Ovary (tissue), 9 donors: ENCODE measurements around the gene EMID1. TPM values are rescaled to one million over a fixed set of nuclear protein-coding genes. Genes with fewer than 3 reads are reported as not detected.

ENCODE experiments used
- DNase-seq, 5 donors: peaks; one replicate each; pipeline ENCODE4 v3.0.0-alpha.2; 2019 to 2020
- H3K27ac ChIP-seq, 2 donors: fragments of 200-600 bp; one replicate each; pipeline versions ENCODE4 v1.5.1 to v1.8.0; 2019 to 2022
- H3K27me3 ChIP-seq: fragments of 200-600 bp; one replicate; pipeline ENCODE4 v1.8.0; 2022
- H3K36me3 ChIP-seq: fragments of 200-600 bp; sonication (generic); one replicate; pipeline ENCODE4 v1.5.1; 2019
- H3K4me1 ChIP-seq: one replicate; pipeline ENCODE4 v1.8.1; 2013; ENCODE audit warnings: mild to moderate bottlenecking, moderate library complexity; ENCODE audit not compliant: insufficient read depth
- H3K4me3 ChIP-seq: fragments of 200-600 bp; sonication (generic); one replicate; pipeline ENCODE4 v1.5.1; 2017
- H3K9me3 ChIP-seq, 2 donors: fragments of 200-600 bp in 1 of 2; sonication (generic) in 1 of 2; one replicate each; pipeline versions ENCODE4 v1.5.1 to v1.8.1; 2013 to 2019; ENCODE audit warnings: mild to moderate bottlenecking in 1 of 2, moderate library complexity in 1 of 2
- EP300 ChIP-seq: sonication (generic); formaldehyde crosslinking; IDR thresholded peaks from one replicate; pipeline ENCODE4 v1.6.1; 2017; ENCODE audit warnings: antibody characterized with exemption
- POLR2A ChIP-seq: fragments of 450-650 bp; IDR thresholded peaks from one replicate; pipeline ENCODE4 v1.6.1; 2017; ENCODE audit warnings: antibody characterized with exemption, mild to moderate bottlenecking, moderate library complexity
- WGBS, 3 donors: extraction: QIAGEN DNeasy Blood & Tissue Kit in 1 of 3; methylation state at CpG; one replicate each; pipeline versions ENCODE4 v1.1.5 to v1.1.7; 2013 to 2017; 5-methylcytosine and 5-hydroxymethylcytosine counted together
- intact Hi-C, 4 donors: fragments of 100-400 bp; cut with DNase I; formaldehyde crosslinking; loops; one replicate each; pipeline versions ENCODE4 v1.11.0 to v1.15.1; 2022 to 2023
- polyA plus RNA-seq, 2 donors: library from polyadenylated mRNA; stranded (reverse); fragments of 200-250 nt in 1 of 2; fragments of 350-450 nt in 1 of 2; fragmentation: Illumina TruSeq in 1 of 2; extraction: RNeasy Lipid Tissue Mini Kit (QIAGEN cat#74804) in 1 of 2; gene quantifications; one replicate each; pipeline ENCODE4 v1.2.3, GENCODE V29; 2013 to 2014
- total RNA-seq, 7 donors: library from RNA; depleted of rRNA in 2 of 7; stranded (reverse); fragments of >200 nt in 2 of 7; fragmentation: NEBNext Ultra II Directional in 3 of 7; extraction: Animal tissue kit (Norgen Biotek cat#: 25700) in 3 of 7; gene quantifications; one replicate each; pipeline versions ENCODE4 v1.1.0 to v1.2.4, GENCODE V29; 2016 to 2023
- TF ChIP-seq, protein P1 (sequence below), 3 donors: fragments of 450-650 bp in 2 of 3; fragments of 200-600 bp in 1 of 3; IDR thresholded peaks; one replicate each; pipeline versions ENCODE4 v1.5.1 to v1.8.0; 2016 to 2022; ENCODE audit warnings: antibody characterized with exemption in 3 of 3, mild to moderate bottlenecking in 1 of 3
- donor health status: DM: no; HTN: no; CAD: no; lungs with moderate emphysema.
- donor health status: DM: no; HTN: no; CAD: no.
- donor health status: Bipolar disorder and iron deficiency.
- donor health status: DM: yes; HTN: yes; CAD: no.
- donor health status: DM: no; HTN: no; CAD: no.
- donor health status: DM: yes; HTN: yes; CAD: no.

The EMID1 gene
- total and polyA plus RNA-seq, 9 donors: 2.6 to 11.2 (median 8.6) TPM

DNA sequence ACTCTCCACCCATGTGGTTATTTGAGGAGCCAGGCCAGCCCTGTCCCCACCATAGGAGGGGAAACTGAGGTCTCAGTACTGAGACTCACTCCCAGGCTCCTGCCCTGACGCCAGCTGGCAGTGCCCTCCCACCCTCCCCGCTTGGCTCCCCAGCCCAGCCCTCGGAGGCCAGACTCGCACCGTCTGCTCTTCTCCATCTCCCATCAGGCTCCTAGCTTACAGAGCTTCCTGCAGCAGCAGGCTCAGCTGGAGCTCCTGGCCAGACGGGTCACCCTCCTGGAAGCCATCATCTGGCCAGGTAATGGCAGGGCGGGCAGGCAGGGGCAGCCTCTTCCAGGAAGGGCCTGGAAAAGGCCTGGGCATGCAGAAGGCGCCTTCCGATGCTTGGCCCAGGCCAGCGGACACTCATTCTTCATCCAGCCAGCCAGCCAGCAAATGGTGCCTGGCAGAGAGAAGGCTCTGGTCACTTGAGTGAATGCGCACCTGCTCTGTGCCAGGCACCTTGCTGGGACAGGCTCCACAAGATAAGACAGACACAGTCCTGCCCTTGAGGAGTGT is 49.4 kb downstream of the EMID1 start:
- 95 to 97% (median 97%) methylated on average over 11 of the region's 11 CpGs for WGBS, 3 donors
- intact Hi-C loops: no loop called here

DNA sequence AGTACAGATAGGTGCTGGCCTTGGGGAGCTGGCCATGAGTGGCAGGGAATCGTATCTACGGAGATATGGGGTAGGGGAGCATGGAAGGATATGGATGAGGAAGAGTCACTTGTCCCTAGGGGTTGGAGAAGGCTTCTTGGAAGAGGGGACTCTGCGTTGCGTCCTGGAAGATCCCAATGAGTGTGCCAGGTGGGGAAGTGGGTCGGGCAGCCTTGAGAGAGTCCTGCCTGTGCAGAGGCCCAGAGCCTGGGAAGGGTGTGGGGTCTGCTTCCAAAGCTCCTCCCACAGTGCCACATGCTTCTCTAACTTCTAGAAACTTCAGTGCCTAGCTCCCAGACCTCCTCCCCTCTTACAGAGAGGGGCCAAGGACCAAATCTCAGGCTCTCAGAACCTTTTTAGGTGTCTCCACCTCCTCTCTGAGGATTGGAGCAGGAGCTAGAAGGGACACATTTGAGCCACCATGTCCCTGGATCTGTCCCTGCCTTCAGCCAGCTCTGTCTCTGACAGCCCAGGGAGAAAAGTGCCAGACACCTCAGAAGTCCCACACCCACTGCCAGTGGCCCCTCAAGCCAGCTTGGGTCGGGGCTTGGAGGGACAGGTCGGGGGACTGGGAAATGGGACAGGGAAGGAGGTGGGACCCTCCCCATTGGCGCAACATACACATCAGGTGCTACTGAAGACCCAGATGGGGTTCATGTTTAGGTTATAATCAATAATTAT is 51.1 kb downstream of the EMID1 start:
- H3K4me3 ChIP-seq: no peak overlapping the region
- TF ChIP-seq EP300: no peak
- TF ChIP-seq POLR2A: no peak
- TF ChIP-seq, protein P1, sequence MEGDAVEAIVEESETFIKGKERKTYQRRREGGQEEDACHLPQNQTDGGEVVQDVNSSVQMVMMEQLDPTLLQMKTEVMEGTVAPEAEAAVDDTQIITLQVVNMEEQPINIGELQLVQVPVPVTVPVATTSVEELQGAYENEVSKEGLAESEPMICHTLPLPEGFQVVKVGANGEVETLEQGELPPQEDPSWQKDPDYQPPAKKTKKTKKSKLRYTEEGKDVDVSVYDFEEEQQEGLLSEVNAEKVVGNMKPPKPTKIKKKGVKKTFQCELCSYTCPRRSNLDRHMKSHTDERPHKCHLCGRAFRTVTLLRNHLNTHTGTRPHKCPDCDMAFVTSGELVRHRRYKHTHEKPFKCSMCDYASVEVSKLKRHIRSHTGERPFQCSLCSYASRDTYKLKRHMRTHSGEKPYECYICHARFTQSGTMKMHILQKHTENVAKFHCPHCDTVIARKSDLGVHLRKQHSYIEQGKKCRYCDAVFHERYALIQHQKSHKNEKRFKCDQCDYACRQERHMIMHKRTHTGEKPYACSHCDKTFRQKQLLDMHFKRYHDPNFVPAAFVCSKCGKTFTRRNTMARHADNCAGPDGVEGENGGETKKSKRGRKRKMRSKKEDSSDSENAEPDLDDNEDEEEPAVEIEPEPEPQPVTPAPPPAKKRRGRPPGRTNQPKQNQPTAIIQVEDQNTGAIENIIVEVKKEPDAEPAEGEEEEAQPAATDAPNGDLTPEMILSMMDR (IDR thresholded peaks at IDR 0.05): no peak
- no peaks in the 10 kb centered on the region for H3K9me3 ChIP-seq
- DNase-seq: peak in 1 of 5 donors; percentile 14
- H3K4me1 ChIP-seq: no peaks in the 10 kb centered on the region
- H3K36me3 ChIP-seq: no peaks in the 10 kb centered on the region
- WGBS, 3 donors: 83 to 89% (median 88%) methylated on average over 8 of the region's 8 CpGs
- H3K27me3 ChIP-seq: no peaks in the 10 kb centered on the region
- intact Hi-C loops: no loop called here
- no peak overlapping the region for H3K27ac ChIP-seq

More for the DNA sequence above, 49.4 kb downstream of the EMID1 start:
- H3K27me3 ChIP-seq: no peaks in the 10 kb centered on the region
- TF ChIP-seq POLR2A (no peak), EP300 (no peak)
- TF ChIP-seq, protein P1 (IDR thresholded peaks at IDR 0.05): no peak
- no peaks in the 10 kb centered on the region for H3K4me1 ChIP-seq
- no peak overlapping the region for H3K27ac ChIP-seq
- peak in 1 of 5 donors; percentile 9 for DNase-seq
- no peaks in the 10 kb centered on the region for H3K36me3 ChIP-seq
- H3K4me3 ChIP-seq: no peak overlapping the region
- no peaks in the 10 kb centered on the region for H3K9me3 ChIP-seq

DNA sequence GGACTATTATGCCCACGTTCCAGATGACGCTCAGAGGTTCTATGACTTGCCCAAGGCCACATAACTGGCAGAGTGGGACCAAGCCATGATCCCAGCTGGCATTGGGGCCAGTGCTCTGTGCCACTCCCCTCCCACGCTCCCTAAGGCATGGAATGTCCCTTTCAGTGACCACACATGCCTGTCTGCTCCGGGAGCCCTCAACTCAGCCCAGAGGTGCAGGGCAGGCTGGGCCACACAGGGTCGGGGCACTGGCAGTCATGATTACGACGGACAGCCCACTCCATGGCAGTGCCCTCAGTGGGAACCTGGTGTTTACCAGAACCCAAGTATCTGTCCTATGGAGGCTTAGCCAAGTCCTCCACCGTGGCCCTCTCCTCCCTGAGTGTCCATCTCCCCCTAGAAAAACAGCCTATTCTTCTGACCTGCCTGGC is 52.1 kb downstream of the EMID1 start:
- Histone ChIP-seq H3K27ac (no peak overlapping the region), H3K4me3 (no peak overlapping the region), H3K27me3 (no peaks in the 10 kb centered on the region), H3K4me1 (no peaks in the 10 kb centered on the region), H3K36me3 (no peaks in the 10 kb centered on the region), H3K9me3 (no peaks in the 10 kb centered on the region)
- 65 to 77% (median 66%) methylated on average over 7 to 8 of the region's 8 CpGs for WGBS, 3 donors
- TF ChIP-seq, protein P1 (IDR thresholded peaks at IDR 0.05): no peak
- TF ChIP-seq EP300: no peak
- TF ChIP-seq POLR2A: no peak
- DNase-seq: peak in 1 of 5 donors; percentile 12
- intact Hi-C loops: no loop called here

DNA sequence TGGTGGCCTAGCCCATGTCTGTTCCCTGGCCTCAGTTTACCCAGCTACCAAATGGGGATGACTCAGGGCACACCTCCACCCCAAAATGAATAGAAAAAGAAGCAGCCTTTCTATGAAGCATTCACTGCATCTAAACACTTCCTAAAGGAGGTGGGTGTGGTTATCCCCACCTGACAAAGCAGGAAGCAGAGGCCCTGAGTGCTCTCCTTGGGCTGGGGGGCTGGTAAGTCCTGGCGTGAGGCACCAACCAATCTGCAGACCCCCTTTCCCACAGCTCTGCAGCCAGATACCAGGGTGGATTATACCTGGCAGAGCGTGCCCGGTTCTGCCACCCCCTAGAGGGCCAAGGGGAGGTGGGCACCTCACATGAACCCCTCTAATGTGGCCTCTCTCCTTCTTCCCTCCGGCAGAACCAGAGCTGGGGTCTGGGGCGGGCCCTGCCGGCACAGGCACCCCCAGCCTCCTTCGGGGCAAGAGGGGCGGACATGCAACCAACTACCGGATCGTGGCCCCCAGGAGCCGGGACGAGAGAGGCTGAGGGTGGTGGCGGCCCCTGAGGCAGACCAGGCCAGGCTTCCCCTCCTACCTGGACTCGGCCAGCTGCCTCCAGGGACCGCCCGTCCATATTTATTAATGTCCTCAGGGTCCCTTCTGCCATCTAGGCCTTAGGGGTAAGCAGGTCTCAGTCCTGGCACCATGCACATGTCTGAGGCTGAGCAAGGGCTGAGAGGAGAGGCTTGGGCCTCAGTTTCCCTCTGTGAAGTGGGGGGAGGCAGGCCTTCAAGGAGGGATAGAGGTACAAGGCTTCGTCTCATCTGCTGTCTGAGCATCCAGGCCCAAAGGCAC is 52.9 kb downstream of the EMID1 start:
- Histone ChIP-seq H3K27ac (no peak overlapping the region), H3K4me1 (no peaks in the 10 kb centered on the region), H3K9me3 (no peaks in the 10 kb centered on the region), H3K36me3 (no peaks in the 10 kb centered on the region), H3K27me3 (no peaks in the 10 kb centered on the region), H3K4me3 (no peak overlapping the region)
- 87 to 90% (median 90%) methylated on average over 17 of the region's 17 CpGs for WGBS, 3 donors
- TF ChIP-seq POLR2A (no peak), EP300 (no peak)
- TF ChIP-seq, protein P1 (IDR thresholded peaks at IDR 0.05): no peak
- intact Hi-C loops: no loop called here
- DNase-seq: peak in 1 of 5 donors; percentile 12
